RKO (cell line): ENCODE results near the gene SLC43A2.

ENCODE experiments used
- DNase-seq: peaks from one replicate; pipeline ENCODE4 v3.0.0-alpha.2; 2016; ENCODE audit warnings: low spot score

SLC43A2 gene

DNA sequence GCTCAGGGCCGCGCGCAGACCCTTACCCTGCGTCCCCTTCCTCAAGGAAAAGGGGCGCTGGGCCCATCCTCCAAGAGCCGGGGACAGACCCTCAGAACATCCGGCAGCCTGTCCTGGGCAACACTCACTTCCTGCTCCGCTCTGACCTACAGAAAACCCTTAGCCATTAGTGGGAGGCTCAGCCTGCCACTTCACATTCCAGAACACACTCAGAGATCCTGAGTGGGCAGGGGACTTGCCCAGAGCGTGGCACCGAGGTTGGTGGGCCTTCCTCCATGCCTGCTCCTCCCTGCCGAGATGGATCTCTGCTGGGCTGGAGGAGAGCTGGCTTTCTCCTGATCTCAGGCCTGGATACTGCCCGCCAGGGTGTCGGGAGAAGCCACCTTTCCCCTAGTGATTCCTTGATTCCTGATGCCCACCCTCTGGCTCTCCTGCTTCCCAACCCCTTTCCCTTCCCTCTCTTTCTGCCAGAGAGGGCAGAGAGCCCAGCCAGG, 15.4 kb upstream of the SLC43A2 start:
- DNase-seq = peak; percentile 63

DNA sequence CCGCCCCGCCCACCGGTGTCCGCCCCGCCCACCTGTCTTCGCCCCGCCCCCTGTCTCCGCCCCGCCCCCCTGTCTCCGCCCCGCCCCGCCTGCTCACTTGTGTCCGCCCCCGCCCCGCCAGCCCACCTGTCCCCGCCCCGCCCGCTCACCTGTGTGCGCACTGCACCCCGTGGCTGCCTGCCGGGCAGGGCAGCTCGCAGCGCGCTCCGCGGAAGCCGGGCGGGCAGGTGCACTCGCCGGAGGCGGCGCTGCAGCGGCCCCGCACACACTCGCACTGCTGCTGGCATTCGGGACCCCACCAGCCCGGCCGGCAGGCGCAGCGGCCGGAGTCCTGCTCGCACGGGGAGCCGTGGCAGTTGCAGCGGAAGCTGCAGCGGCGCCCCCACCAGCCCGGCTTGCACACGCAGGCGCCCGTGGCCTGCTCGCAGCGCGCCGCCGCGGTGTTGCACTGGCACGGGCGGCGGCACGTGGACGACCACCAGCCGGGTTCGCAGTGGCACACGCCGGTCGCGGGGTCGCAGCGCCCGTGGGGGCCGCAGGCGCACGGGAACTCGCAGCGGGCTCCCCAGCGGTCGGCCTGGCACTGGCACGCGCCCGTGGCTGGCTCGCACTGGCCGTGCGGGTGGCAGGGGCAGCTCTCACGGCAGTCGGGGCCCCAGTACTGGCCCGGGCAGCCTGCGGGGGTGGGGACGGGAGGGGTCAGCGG, 14.8 kb upstream of the SLC43A2 start:
- DNase-seq = peak; percentile 65

DNA sequence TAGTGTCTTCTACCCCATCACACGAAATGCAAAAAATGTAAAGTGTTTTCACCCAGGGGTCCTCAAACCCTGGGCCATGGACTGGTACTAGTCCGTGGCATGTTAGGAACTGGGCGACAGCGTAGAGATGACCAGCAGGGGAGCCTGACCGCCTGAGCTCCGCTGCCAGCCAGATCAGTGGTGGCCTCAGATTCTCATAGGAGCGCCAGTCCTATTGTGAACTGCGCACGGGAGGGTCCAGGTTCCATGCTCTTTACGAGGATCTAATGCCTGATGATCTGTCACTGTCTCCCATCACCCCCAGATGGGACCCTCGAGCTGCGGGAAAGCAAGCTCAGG, 12.4 kb upstream of the SLC43A2 start:
- DNase-seq = no peak

DNA sequence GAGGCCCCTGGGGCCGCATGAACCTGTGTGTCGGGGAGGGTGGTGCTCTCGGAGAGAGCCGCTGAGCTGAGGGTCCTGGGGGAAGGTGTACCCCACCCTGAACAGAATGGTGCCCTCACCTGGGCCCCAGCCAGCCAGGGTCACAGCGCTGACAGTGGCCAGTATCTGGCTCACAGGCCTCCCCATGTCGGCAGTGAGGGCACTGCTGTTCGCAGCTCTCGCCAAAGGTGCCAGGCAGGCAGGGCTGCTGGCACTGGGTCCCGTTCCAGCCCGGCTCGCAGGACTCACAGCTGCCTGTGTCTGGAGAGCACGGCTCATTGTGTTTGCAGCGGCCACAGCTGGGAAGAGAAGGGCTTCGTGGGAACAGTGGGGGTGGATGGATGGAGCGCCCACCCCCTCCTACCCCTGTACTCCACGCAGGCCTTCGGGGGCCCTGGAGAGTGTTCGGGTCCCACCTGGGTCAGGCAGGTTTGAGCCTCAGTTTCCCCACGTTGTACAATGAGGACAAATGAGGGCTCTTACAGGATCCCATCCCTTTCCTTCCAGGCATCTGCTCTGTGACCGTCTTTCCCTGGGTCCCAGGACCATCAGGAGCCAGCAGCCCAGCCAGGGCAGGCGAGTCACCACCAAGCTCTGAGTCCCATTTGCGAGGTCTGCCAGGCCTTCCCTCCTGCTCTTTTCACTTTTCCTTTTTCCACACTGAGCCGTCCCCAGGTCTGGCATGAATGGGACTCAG, 11.9 kb upstream of the SLC43A2 start:
- DNase-seq = no peak

DNA sequence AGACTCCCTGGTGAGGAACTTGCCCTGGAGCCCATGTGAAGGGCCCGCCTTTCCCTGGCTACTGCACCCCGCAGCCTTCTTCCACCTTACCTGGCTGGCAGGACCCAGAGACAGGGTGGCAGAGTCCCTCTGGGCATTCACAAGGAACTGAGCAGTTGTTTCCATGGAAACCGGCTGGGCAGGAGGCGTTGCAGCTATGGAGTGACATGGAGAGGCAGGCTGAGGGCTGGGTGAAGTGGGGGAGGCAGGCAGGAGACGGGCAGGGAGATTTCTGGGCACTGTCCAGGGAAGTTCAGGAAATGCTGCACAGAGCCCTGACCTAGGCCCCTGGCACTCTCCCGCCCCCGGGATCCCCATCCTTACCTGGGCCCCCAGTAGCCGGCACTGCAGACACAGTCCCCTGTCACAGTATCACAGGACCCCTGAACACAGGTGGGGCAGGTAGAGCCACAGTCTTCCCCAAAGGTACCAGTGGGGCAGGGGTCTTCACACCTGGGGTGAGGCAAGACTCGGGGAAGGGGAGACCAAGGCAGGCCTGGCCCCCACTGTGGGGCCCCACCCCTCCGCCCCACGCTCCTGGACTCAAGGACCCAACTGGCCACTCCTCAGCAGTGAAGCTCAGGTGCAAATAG, 11.0 kb upstream of the SLC43A2 start:
- DNase-seq = no peak

DNA sequence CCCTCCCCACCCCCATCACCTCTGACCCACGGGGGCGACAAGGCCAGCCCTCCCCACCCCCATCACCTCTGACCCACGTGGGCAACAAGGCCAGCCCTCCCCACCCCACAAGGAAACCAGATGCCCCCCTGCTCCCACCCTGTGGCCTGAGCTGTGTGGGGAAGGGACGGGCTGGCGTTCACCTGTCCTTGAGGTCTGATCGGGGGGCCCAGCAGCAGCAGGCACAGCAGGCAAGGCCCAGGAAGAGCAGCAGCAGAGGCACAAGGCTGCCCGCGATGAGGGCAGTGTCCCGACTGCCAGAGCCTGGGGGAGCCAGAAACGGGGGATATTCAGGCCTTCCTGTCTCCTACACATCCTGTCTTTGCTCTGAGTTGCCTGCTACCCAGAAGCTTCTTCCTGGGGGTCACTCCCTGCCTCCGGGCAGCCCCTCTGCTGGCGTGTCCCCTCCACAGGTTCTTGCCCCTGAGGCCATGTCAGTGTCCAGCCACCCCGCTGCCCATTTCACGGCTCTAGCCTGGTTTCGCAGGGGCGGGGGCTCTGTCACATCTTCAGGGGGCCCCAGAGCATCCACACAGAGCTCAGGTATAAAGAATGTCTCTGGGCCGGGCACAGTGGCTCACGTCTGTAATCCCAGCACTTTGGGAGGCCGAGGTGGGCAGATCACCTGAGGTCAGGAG, 10.1 kb upstream of the SLC43A2 start:
- no peak for DNase-seq

DNA sequence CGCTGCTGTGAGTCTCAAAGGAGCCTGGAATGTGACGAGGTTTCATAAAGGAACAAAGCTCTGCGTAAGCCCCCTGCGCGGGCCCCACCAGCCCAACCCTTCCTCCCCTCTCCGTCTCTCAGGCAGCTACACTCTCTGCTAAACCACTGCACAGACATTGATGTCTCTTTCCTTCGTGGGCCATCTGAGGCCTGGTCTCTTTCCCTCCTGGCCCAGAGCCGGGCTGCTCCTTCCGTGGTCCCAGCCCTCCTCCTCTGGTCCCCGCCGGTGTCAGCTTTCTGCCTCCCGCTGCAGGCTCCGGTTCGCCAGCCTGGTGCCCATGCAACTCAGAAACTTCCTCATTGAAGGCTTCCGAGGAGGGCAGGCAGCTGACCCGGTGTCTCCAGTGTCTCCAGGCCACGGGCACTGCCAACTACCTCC, 9.5 kb upstream of the SLC43A2 start:
- no peak for DNase-seq

DNA sequence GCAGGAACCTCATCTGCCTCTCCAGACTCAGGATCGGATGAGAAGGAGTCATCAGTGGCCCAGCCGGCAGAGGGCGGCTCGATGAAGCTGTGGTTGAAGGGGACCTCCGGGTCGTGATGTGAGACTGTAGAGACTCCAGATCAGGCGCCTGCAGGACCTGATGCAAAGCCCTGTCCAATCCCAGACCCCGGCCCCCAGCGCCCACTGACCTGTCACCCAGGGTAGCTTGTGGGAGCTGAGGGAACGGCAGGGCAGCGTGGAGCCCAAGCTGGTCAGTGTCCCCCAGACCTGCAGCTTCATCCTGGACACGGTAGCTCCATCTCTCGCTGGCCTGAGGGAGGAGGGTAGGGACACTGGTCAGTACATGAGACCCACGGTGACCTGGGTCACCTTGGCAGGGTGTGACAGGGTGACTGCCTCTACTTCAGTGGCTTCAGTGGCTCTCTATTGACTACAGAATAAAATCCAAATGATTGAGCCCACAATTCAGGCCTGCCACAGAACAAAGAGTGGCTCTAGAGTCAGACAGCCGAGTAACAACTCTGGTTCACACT, 8.2 kb upstream of the SLC43A2 start:
- DNase-seq = no peak

DNA sequence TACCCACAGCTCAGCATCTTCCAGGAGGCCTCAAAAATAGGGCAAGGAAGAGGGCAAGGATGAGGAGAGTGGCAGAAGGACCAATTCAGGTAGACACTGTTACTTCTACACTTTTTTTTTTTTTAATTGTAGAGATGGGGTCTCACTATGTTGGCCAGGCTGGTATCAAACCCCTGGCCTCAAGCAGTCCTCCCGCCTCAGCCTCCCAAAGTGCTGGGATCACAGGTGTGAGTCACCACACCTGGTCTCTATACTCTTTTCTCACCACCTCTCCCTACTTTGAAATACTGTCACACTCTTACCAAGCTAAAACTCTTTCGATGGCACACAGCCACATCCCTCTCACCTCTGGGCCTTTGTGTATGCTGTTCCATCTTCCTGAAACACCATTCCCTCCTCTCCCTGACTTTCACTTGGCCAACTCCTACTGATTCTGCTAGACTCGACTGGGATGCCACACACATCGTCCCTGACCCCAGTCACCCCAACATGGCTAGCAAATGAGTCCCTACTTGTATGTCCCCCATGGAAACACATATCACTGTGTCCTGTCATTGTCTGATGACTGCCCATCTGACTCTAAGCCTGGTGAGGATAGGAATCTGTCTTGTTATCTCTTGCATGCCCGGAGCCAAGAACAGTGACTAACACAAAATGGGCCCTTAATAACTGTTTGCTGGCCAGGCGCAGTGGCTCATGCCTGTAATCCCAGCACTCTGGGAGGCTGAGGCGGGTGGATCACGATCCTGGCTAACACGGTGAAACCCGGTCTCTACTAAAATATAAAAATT, 7.2 kb upstream of the SLC43A2 start:
- DNase-seq = no peak

DNA sequence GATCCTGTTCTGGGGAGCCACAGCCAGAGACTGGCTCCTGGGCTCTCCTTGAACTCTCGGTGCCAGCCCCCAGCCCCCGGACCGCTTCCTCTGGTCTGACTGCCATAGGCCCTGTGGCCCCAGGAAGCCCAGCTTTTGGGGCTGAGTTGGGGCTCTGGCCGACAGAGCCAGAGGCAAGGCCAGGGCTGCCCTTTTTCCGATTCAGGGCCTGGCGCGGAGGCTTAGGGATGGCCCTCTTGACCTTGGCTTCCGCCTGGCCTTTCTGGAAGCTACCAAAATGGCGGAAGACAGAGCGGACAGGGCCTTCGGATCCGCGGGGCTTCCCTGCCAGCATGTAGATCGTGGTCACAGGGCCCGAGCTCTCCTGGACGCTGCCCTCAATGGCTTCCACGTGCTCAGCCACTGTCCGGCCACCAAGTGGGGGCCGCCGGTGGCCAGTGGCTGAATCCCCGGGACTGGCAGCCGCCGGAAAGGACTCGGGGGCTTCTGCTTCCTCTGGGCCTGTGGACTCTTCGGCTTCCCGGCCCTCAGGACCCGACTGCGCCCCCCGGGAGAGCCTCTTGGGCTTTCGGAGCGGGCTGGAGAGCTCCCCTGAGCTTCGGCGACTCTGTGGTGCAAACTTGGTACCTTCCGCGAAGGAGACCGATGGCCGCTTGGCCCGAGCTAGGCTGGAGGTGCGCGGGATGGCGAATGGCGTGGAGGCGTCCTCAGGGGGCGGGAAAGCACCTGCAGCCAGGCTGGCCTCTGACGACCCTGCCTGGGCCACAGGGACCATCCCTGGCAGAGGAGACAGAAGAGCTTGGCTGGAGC, 6.4 kb upstream of the SLC43A2 start:
- no peak for DNase-seq

DNA sequence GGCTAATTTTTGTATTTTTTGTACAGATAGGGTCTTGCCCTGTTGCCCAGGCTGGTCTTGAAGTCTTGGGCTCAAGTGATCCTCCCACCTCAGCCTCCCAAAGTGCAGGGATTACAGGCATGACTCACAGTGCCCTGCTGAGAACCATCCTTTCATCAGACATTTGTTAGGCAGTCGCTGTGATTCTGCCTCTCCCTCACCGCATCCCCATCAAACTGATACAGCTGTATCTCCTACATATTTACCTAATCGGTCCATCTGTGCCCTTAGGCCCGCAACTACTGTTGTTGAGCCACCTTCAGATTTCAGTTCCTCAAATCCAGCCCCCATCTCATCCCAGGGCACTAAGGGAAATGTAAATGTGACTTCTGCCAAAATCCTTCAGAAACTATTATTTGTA, 2.0 kb upstream of the SLC43A2 start:
- no peak for DNase-seq

DNA sequence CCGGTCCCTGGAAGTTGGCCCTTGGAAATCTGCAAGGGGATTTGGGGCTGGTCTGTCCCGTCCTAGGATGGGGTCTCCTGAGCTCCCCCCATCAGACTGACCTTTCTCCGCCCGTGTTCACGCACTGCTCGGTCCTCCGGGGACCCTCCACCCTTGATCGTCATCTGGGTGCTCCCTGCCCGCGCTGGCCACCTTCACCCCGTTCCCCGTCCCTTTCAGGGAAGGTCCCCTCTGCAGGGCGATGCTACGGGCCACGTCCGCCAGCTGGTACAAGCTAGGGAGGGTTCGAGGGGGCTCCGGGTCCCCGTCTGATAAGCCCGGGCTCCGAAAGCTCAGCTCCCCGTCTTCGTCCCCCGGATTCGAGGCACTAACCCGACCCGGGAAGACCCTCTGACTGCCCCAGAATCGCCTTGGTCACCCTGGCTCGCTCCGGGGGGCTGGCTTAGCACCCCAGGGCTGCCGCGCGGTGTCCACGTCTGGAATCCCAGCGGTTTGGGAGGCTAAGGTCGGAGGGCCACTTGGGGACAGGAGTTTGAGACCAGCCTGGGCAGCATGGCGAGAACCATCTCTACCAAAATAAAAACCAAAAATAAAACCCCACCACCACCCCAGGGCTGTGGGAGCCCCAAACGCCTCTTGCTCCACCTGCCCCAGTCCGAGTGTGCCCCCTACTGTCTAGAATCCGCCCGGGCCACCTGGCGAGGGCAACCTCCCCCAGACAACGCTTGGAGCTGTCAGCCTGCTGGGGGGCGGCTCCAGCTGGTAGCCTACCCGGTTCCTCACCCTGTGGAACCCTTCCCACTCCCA, 1.1 kb upstream of the SLC43A2 start:
- peak; percentile 61 for DNase-seq

DNA sequence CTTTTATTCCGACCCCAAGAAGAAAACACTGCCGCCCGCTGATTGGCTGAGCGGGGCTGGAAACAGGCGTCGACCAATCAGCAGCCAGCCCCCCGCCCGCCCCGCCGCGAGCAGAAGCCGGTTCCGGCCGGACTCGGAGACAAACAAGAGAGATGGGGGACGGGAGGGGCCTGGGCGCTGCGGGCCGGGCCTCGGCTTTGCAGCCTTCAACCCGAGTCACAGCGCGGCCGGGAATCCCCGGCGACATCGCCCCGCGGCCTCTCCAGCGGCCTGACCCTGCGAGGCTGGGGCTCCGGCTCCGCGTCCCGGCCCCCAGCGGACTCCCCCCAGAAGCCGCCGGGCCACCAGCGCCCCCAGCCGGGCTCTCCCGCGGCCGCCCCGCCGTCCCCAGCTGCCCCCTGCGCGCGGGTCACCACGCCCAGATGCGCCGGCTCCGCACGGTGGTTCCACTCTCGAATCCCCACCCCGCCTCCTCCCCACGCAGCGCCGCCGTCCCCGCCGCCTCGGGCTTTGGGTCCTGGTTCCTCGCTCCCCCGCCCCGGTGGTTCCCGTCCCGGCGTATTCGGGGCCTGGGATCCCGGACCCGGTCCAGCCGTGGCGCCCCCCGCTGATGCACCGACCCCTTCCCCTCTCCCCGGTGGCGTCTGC, 346 bp upstream of the SLC43A2 start:
- peak; percentile 95 for DNase-seq

DNA sequence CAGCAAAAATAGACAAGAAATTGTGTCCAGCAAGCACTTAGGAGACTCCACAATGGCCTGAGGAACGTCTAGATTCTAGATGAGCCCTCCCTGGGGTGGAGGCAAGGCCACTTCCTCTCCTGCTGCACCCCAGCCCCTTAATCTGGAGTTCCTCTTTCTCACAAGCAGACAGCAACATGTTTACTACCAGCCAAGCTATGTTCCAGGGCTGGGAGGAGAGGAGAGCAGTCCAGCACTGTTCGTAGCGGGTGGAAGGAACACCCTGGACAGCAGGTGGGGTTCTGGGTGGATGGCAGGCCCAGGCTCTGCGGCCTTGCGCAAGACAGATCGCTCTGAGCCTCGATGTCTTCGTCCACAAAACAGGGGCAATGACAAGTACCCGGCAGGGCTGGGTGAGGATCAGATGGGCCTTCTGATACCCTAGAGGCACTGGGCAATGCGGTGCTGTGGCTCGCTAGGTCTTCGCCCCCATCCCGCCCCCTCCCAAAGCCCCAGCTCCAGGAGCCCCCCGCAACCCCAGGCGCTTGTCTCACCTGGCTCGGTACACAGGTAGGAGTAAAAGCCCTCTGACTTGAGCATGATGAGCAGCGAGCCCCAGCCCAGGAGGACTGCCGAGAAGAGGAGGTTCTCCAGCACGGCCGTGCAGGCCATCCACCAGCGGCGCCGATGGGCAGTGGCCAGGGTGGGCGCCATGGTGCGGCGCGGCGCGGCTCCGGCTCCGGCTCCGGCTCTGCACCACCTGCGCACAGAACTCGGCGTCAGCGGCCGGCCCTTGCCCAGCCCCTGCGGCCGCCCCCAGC, 1.3 kb downstream of the SLC43A2 start:
- DNase-seq = no peak

DNA sequence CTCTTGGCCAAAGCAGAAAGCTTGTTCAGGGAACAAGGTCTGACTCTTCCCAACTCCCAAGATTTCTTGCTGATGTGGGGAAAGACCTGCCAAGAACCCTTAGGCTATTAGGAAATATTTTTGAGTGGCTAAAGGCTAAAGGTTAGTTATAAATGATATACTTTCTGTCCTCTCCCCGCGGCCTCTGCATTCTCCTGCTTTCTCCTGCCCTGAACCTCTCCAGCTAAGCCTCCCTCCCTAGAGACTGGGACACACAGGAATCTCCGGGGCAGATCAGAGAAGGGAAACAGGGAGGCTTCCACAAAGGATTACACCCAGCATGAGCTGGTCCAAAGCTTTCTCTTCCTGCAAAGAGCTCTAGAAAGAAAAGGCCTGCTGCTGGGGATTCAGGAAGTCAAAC, 2.3 kb downstream of the SLC43A2 start:
- no peak for DNase-seq

DNA sequence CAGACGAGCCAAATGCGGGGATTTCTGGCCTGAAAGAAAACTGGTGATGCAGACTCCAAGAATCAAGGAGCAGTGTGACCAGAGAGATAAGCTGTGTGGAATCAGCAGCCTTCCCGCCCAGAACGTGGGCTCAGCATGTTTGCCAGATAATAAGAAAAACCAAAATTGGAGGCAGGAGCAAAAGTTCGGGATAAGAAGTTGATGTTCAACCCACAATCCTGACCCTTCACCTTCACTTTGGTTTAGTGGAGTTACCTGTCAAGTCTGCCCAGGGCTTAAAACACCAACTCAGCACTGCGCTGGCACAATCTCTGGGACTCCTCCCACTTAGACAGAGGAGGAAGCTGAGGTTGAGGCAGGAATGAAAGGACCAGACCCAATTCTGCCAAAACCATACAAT, 3.1 kb downstream of the SLC43A2 start:
- no peak for DNase-seq

DNA sequence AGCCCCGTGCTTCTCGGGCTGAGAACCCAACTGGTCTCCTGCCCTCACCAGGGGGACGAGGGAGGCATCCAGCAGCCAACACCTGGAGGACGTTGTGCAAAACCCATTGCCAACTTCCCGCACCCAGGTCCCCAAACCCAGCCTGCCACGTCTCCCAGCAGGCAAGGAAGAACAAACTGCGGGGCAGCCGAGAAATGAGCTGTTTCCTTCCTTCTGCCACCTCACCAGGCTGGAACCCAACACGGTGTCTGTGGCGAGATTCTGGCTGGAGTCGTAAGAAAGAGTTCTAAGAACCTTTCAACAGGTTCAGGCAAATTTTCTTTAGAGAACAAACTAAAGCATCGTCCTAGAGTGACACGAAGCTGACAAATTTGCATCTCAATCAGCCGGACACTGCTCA, 3.6 kb downstream of the SLC43A2 start:
- no peak for DNase-seq

DNA sequence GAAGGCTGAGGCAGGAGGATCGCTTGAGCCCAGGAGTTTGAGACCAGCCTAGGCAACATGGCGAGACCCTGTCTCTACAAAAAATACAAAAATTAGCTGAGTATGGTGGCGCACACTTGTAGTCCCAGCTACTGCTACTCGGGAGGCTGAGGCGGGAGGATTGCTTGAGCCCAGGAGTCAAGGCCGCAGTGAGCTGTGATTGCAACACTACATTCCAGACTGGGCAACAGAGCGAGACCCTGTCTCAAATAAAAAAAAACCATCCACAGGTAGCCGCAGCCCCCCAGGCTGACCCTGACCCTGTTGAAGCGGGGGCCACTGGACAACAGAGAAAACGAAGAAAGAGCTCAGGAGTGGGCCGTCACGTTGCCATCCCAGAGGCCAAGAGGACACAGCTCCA, 4.0 kb downstream of the SLC43A2 start:
- no peak for DNase-seq
